HepG2 (cell line): ENCODE results near the gene NARS2. TPM values are rescaled to one million over a fixed set of nuclear protein-coding genes. Genes with fewer than 3 reads are reported as not detected.

ENCODE experiments used
- ASH2L ChIP-seq: fragments of 300-600, 200-600 bp; sonication (generic); IDR thresholded peaks from 2 replicates; pipeline ENCODE4 v1.7.0; 2017; ENCODE audit warnings: low read depth, mild to moderate bottlenecking, moderate library complexity, mixed read lengths, low read length; ENCODE audit not compliant: insufficient read length
- ATF5 ChIP-seq: sonication (generic); formaldehyde crosslinking; IDR thresholded peaks from 2 replicates; pipeline ENCODE4 v1.4.0; 2020; ENCODE audit warnings: mild to moderate bottlenecking, low read depth, missing genetic modification reagents
- ERF ChIP-seq: IDR thresholded peaks from 2 replicates; pipeline ENCODE4 v1.6.1; 2018; ENCODE audit warnings: missing biosample characterization, missing genetic modification reagents
- FIP1L1 ChIP-seq: fragments of 200-400 bp; formaldehyde crosslinking; IDR thresholded peaks from 2 replicates; pipeline ENCODE4 v1.6.1; 2018; ENCODE audit warnings: low read depth, mild to moderate bottlenecking, low read length, moderate library complexity, borderline replicate concordance; ENCODE audit not compliant: insufficient read depth
- FOXA1 ChIP-seq, 2 experiments: fragments of 450-650 bp in 1 of 2; sonication (generic) in 1 of 2; formaldehyde crosslinking in 1 of 2; IDR thresholded peaks; 2 replicates each; pipeline versions ENCODE4 v1.4.0 to v1.6.1; 2016 to 2020; ENCODE audit warnings: missing genetic modification reagents in 1 of 2
- PAWR ChIP-seq: sonication (generic); formaldehyde crosslinking; IDR thresholded peaks from 2 replicates; pipeline ENCODE4 v1.4.0; 2020; ENCODE audit warnings: missing genetic modification reagents, mild to moderate bottlenecking, borderline replicate concordance
- PHB2 ChIP-seq: fragments of 450-650 bp; IDR thresholded peaks from 2 replicates; pipeline ENCODE4 v1.6.1; 2018; ENCODE audit not compliant: partially characterized antibody
- PHF5A ChIP-seq: IDR thresholded peaks from one replicate; pipeline ENCODE4 v1.6.1; 2018; ENCODE audit warnings: low read depth, missing genetic modification reagents; ENCODE audit not compliant: unreplicated experiment
- SIX4 ChIP-seq: sonication (generic); formaldehyde crosslinking; IDR thresholded peaks from 2 replicates; pipeline ENCODE4 v1.4.0; 2020; ENCODE audit warnings: missing genetic modification reagents
- SOX6 ChIP-seq, 2 experiments: fragments of 450-650 bp in 1 of 2; sonication (generic) in 1 of 2; formaldehyde crosslinking in 1 of 2; IDR thresholded peaks; 2 replicates each; pipeline versions ENCODE4 v1.4.0 to v1.6.1; 2017 to 2020; ENCODE audit warnings: antibody characterized with exemption in 1 of 2, mild to moderate bottlenecking in 1 of 2, missing genetic modification reagents in 1 of 2
- SP140L ChIP-seq: sonication (generic); formaldehyde crosslinking; IDR thresholded peaks from 2 replicates; pipeline ENCODE4 v1.4.0; 2020; ENCODE audit warnings: missing genetic modification reagents, borderline replicate concordance
- ZBTB8A ChIP-seq: sonication (generic); formaldehyde crosslinking; IDR thresholded peaks from 2 replicates; pipeline ENCODE4 v1.4.0; 2020; ENCODE audit warnings: mild to moderate bottlenecking, low read depth, missing genetic modification reagents, borderline replicate concordance
- ZNF138 ChIP-seq: sonication (generic); formaldehyde crosslinking; IDR thresholded peaks from 2 replicates; pipeline ENCODE4 v1.5.0; 2020; ENCODE audit warnings: mild to moderate bottlenecking, low read depth, missing genetic modification reagents
- ZNF20 ChIP-seq: sonication (generic); formaldehyde crosslinking; IDR thresholded peaks from 2 replicates; pipeline ENCODE4 v1.4.0; 2020; ENCODE audit warnings: mild to moderate bottlenecking, moderate library complexity, missing genetic modification reagents
- ZNF496 ChIP-seq: sonication (generic); formaldehyde crosslinking; IDR thresholded peaks from 2 replicates; pipeline ENCODE4 v1.8.1; 2023; ENCODE audit warnings: mild to moderate bottlenecking, moderate library complexity, missing genetic modification reagents; ENCODE audit not compliant: insufficient replicate concordance
- ZNF510 ChIP-seq: sonication (generic); formaldehyde crosslinking; IDR thresholded peaks from 2 replicates; pipeline ENCODE4 v1.4.0; 2020; ENCODE audit warnings: low read depth, mild to moderate bottlenecking, missing genetic modification reagents
- ZNF747 ChIP-seq: sonication (generic); formaldehyde crosslinking; IDR thresholded peaks from 2 replicates; pipeline ENCODE4 v1.8.1; 2023; ENCODE audit warnings: missing genetic modification reagents, mild to moderate bottlenecking, borderline replicate concordance
- ZNF75D ChIP-seq: sonication (generic); formaldehyde crosslinking; IDR thresholded peaks from 2 replicates; pipeline ENCODE4 v1.8.1; 2023; ENCODE audit warnings: missing genetic modification reagents, mild to moderate bottlenecking, borderline replicate concordance
- polyA plus RNA-seq, 8 experiments: library from polyadenylated mRNA; depleted of rRNA in 3 of 8; stranded (reverse) in 7 of 8; unstranded in 1 of 8; fragments of >200 nt; fragmentation: Illumina TruSeq in 4 of 8; extraction: Trizol in 4 of 8; gene quantifications; 2 replicates each; pipeline versions ENCODE4 v1.2.1 to v1.2.3, GENCODE V29; 2011 to 2016; ENCODE audit warnings: low read depth in 4 of 8, missing spikeins in 1 of 8, mixed read lengths in 1 of 8; ENCODE audit not compliant: insufficient read depth in 1 of 8
- total RNA-seq, 5 experiments: library from RNA; depleted of rRNA; stranded (reverse); fragments of >200 nt; fragmentation: Illumina TruSeq; extraction: Trizol; gene quantifications; 2 replicates each; pipeline ENCODE4 v1.2.3, GENCODE V29; 2016; ENCODE audit warnings: low read depth in 1 of 5
- TF ChIP-seq, protein P1 (sequence below): sonication (generic); formaldehyde crosslinking; IDR thresholded peaks from 2 replicates; pipeline ENCODE4 v1.4.0; 2020; ENCODE audit warnings: mild to moderate bottlenecking, missing genetic modification reagents
- TF ChIP-seq, protein P2 (sequence below): sonication (generic); formaldehyde crosslinking; IDR thresholded peaks from 2 replicates; pipeline ENCODE4 v1.5.0; 2020; ENCODE audit warnings: mild to moderate bottlenecking, missing genetic modification reagents
- TF ChIP-seq, protein P3 (sequence below): fragments of 450-650 bp; IDR thresholded peaks from 2 replicates; pipeline ENCODE4 v1.6.1; 2017

The NARS2 gene
- total and polyA plus RNA-seq, 2 of the 13 experiments (the other 11 are each of a cell fraction or from before 2014, with no cell fraction given): 45.9 to 65.0 TPM

DNA sequence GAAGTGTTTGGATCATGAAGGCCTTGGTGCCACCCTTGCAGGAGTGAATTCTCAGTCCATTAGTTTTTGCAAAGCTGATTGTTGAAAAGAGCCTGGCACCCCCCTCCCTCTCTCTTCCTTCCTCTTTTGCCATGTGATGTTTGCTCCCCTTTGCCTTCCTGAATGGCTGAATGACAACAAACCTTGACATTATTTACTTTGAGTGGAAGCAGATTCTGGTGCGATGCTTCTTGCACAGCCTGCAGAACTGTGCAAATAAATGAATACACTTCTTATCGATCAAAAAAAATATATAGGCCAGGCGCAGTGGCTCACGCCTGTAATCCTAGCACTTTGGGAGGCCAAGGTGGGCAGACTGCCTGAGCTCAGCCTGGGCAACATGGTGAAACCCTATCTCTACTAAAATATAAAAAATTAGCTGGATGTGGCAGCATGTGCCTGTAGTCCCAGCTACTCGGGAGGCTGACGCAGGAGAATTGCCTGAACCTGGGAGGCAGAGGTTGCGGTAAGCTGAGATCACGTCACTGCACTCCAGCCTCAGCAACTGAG, 2.0 kb upstream of the NARS2 start (continued):
- TF ChIP-seq, protein P1, sequence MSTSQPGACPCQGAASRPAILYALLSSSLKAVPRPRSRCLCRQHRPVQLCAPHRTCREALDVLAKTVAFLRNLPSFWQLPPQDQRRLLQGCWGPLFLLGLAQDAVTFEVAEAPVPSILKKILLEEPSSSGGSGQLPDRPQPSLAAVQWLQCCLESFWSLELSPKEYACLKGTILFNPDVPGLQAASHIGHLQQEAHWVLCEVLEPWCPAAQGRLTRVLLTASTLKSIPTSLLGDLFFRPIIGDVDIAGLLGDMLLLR (CRISPR knock-in tag): no peak
- peak; percentile 61; the same call in 1 of the 2 replicates for TF ChIP-seq SP140L
- TF ChIP-seq ZNF20 (CRISPR knock-in tag): no peak
- TF ChIP-seq PHB2: no peak
- peak; percentile 73 for TF ChIP-seq ERF (CRISPR knock-in tag)
- no peak for TF ChIP-seq ZNF747 (CRISPR knock-in tag)
- no peak for TF ChIP-seq SOX6 (IDR thresholded peaks at IDR 0.05)
- TF ChIP-seq SOX6 (CRISPR knock-in tag; IDR thresholded peaks at IDR 0.05): peak; percentile 82
- TF ChIP-seq, protein P2, sequence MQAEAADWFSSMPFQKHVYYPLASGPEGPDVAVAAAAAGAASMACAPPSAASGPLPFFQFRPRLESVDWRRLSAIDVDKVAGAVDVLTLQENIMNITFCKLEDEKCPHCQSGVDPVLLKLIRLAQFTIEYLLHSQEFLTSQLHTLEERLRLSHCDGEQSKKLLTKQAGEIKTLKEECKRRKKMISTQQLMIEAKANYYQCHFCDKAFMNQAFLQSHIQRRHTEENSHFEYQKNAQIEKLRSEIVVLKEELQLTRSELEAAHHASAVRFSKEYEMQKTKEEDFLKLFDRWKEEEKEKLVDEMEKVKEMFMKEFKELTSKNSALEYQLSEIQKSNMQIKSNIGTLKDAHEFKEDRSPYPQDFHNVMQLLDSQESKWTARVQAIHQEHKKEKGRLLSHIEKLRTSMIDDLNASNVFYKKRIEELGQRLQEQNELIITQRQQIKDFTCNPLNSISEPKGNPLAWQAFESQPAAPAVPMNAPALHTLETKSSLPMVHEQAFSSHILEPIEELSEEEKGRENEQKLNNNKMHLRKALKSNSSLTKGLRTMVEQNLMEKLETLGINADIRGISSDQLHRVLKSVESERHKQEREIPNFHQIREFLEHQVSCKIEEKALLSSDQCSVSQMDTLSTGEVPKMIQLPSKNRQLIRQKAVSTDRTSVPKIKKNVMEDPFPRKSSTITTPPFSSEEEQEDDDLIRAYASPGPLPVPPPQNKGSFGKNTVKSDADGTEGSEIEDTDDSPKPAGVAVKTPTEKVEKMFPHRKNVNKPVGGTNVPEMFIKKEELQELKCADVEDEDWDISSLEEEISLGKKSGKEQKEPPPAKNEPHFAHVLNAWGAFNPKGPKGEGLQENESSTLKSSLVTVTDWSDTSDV: no peak
- no peak for TF ChIP-seq ZNF496
- TF ChIP-seq, protein P3, sequence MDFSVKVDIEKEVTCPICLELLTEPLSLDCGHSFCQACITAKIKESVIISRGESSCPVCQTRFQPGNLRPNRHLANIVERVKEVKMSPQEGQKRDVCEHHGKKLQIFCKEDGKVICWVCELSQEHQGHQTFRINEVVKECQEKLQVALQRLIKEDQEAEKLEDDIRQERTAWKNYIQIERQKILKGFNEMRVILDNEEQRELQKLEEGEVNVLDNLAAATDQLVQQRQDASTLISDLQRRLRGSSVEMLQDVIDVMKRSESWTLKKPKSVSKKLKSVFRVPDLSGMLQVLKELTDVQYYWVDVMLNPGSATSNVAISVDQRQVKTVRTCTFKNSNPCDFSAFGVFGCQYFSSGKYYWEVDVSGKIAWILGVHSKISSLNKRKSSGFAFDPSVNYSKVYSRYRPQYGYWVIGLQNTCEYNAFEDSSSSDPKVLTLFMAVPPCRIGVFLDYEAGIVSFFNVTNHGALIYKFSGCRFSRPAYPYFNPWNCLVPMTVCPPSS: no peak
- no peak for TF ChIP-seq ZNF75D (CRISPR knock-in tag)
- no peak for TF ChIP-seq SIX4 (CRISPR knock-in tag)
- no peak for TF ChIP-seq ASH2L
- 0 out of 2 replicates have a peak, but pooled peaks have one; percentile 20 for TF ChIP-seq FOXA1 (IDR thresholded peaks at IDR 0.05)
- peak; percentile 82 for TF ChIP-seq FOXA1 (CRISPR knock-in tag; IDR thresholded peaks at IDR 0.05)
- no peak for TF ChIP-seq FIP1L1
- peak; percentile 88 for TF ChIP-seq PHF5A (CRISPR knock-in tag)
- no peak for TF ChIP-seq PAWR (CRISPR knock-in tag)
- no peak for TF ChIP-seq ZNF510 (CRISPR knock-in tag)
- TF ChIP-seq ZBTB8A (CRISPR knock-in tag): no peak
- no peak for TF ChIP-seq ATF5 (CRISPR knock-in tag)
- no peak for TF ChIP-seq ZNF138 (CRISPR knock-in tag)
